B cell (primary cell): Measurements from ENCODE around the gene ZNF683.

ENCODE experiments used
- CTCF ChIP-seq: fragments of 200-600 bp; IDR thresholded peaks from one replicate; pipeline ENCODE4 v1.8.0; 2022; ENCODE audit warnings: antibody characterized with exemption, mild to moderate bottlenecking
- EZH2 ChIP-seq: IDR thresholded peaks from 2 replicates; pipeline ENCODE4 v1.6.1; 2012; ENCODE audit warnings: borderline replicate concordance, low read depth, mild to moderate bottlenecking, moderate library complexity, low read length; ENCODE audit not compliant: insufficient read depth, poor library complexity, severe bottlenecking

- no peak for TF ChIP-seq CTCF
- no peak for TF ChIP-seq EZH2
Measured at GRCh38 chr1:26353976-26354820, 18.4 kb downstream of the ZNF683 start, which contains the start of gene CRYBG2.
